ENCODE results near the gene CSHL1. TPM values are rescaled to one million over a fixed set of nuclear protein-coding genes. Genes with fewer than 3 reads are reported as not detected.

CSHL1 gene
- total RNA-seq, 4 donors from 2014 or later = not detected

DNA sequence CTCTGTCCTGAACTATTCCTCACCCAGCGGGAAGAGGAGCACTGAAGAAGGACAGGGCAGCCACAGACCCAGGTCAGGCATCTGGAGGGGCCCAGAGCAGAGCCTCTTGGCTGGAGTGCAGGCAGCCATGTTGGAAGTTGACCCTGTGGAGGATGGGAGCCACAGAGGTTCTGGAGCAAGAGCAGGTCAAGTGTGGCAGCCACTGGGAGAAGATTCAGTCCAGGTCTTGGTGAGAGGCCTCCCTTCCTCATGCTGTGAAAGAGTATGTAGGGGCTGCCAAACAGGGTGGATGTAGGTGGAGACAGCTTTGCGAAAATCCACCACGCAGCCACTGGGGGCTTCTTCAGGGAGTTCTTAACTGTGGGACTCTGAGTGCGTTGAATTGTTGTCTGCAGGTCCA lies 21.7 kb upstream of the CSHL1 start:
- Histone ChIP-seq H3K4me1 (peaks cover 0 to 13% (median 5%) of the 10 kb centered on the region in 4 donors), H3K36me3 (no peaks in the 10 kb centered on the region), H3K9me3 (no peaks in the 10 kb centered on the region), H3K4me3 (peak overlapping the region in 2 of 4 donors; percentile 49 to 63), H3K27me3 (no peaks in the 10 kb centered on the region), H3K27ac (peak overlapping the region in 2 of 4 donors; percentile 66 to 91)
- no peak for DNase-seq
- TF ChIP-seq, protein P1, sequence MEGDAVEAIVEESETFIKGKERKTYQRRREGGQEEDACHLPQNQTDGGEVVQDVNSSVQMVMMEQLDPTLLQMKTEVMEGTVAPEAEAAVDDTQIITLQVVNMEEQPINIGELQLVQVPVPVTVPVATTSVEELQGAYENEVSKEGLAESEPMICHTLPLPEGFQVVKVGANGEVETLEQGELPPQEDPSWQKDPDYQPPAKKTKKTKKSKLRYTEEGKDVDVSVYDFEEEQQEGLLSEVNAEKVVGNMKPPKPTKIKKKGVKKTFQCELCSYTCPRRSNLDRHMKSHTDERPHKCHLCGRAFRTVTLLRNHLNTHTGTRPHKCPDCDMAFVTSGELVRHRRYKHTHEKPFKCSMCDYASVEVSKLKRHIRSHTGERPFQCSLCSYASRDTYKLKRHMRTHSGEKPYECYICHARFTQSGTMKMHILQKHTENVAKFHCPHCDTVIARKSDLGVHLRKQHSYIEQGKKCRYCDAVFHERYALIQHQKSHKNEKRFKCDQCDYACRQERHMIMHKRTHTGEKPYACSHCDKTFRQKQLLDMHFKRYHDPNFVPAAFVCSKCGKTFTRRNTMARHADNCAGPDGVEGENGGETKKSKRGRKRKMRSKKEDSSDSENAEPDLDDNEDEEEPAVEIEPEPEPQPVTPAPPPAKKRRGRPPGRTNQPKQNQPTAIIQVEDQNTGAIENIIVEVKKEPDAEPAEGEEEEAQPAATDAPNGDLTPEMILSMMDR (IDR thresholded peaks at IDR 0.05) = no peak
- no peak for TF ChIP-seq POLR2A (IDR thresholded peaks at IDR 0.05)

DNA sequence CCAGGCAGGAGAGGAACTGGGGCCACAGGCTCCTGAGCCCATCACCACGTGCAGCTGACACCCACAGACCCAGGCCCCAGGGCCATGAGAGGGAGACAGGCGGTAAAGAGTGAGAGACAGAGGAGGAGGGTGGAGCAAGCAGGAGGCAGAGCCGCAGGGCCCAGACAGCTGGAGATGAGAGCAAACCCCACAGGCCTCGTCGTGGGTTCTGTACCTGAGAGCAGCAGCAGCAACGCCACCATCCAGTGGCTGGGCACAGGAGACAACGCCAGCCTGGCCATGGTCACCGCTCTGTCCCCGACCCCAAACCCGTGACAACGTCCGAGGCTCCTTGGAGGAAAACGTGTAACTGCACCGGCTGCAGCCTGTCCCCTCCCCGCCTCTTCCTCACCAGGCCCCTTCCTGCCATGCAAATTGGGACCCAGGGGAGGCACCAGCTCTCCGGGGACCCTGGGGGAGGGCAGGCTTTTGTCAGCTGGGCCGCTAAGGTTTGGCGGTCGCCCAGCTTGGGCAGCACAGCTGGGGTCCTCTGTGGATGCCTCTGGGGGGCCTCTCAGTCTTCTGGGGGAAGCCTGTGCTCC lies 21.0 kb upstream of the CSHL1 start, which contains the start of gene CD79B:
TSS of gene CD79B (minus strand) at position 351 of the 581 bp plus-strand sequence. CDS start at position 281, 70 bp downstream.
- TF ChIP-seq, protein P1 (IDR thresholded peaks at IDR 0.05) = no peak
- peak in 2 of 3 donors; percentile 87 to 90 for DNase-seq
- peak within 1 kb of the TSS; percentile 52 to 91 (median 60) for H3K27ac ChIP-seq

DNA sequence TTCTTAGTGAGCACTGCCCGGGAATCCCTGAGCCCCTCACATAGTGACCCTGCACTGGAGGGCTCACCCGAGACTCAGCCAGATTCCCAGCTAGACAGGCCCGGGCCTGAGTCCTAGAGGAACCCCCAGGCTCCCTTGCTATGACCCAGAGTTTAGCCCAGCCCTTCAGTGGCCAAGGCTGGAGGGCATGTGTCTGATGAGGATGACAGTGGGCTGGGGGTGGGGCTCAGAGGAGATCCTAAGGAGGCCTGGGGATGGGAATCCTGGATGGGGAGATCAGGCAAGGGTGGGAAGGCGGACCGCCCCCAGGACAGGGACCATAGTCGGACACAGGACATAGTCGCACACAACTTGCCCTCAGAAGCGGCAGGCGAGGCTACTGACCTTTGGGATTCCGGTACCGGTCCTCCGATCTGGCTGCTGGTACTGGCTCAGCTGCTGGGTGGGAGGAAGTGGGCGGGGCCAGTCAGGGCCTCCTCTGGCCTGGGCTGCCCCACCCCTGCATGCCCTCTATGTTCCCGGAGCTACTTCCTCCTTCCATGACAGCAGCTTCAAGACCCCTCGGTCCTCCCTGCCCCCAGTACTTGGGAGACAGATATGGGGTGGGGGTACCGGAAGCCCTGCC lies 20.0 kb upstream of the CSHL1 start:
- no peaks in the 10 kb centered on the region for H3K36me3 ChIP-seq
- TF ChIP-seq, protein P1 (IDR thresholded peaks at IDR 0.05) = no peak
- TF ChIP-seq POLR2A (IDR thresholded peaks at IDR 0.05) = no peak
- H3K4me1 ChIP-seq = peaks cover 0 to 13% (median 5%) of the 10 kb centered on the region in 4 donors
- no peaks in the 10 kb centered on the region for H3K27me3 ChIP-seq
- peak; percentile 66 to 93 (median 93) for DNase-seq
- H3K27ac ChIP-seq = peak overlapping the region; percentile 52 to 91 (median 60)
- no peaks in the 10 kb centered on the region for H3K9me3 ChIP-seq
- H3K4me3 ChIP-seq = peak overlapping the region; percentile 32 to 63 (median 42)

More for the DNA sequence above, 21.0 kb upstream of the CSHL1 start, which contains the start of gene CD79B:
- Histone ChIP-seq H3K4me1 (peaks cover 0 to 13% (median 5%) of the 10 kb centered on the region in 4 donors), H3K9me3 (no peaks in the 10 kb centered on the region), H3K36me3 (no peaks in the 10 kb centered on the region), H3K27me3 (no peaks in the 10 kb centered on the region), H3K4me3 (peak within 1 kb of the TSS; percentile 34 to 63 (median 42))

DNA sequence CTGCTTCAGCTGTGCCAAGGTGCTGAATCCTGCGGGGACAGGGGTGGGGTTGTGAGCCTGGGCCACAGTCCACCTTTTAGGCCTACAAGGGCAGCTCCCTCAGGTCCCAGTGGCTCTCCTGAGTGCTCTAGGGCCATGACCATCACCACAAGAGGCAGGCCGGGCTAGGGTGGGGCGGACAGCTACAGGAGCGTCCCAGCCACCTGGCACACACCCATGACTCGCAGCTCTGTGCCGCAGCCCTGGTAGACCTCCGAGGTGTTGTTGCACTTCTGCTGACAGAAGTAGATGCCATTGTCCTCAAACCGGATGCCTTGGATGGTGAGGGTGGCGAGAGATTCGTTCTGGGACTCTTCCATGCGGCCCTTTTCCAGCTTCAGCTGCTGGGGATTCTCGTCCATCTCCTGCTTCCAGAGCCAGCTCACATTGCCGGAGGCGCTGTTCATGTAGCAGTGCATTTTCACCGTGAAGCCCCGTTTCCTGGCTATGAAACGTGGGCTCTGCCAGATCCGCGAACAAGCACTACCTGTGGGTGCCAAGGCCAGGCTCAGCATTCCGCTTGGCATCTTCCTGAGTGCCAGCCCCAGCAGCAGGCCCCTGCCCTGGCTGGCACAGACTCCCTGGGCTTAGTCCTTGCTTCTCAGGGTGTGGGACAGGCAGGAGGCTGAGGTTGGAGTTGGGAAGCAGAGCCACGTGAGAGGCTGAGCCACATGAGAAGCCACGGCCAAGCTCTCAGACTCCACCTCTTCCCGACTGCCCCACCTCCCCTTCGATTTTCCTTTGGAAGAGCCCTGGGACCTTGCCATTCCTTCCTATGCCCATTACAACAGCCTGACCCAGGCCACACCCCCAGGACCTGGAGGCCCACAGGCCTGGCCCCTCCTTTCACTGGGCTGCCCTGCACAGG lies 19.1 kb upstream of the CSHL1 start:
- Histone ChIP-seq H3K27ac (peak overlapping the region in 2 of 4 donors; percentile 25 to 91), H3K9me3 (no peaks in the 10 kb centered on the region), H3K4me3 (peak overlapping the region in 2 of 4 donors; percentile 49 to 63), H3K36me3 (no peaks in the 10 kb centered on the region), H3K4me1 (peaks cover 0 to 13% (median 5%) of the 10 kb centered on the region in 4 donors), H3K27me3 (no peaks in the 10 kb centered on the region)
- TF ChIP-seq, protein P1 (IDR thresholded peaks at IDR 0.05) = no peak
- no peak for TF ChIP-seq POLR2A (IDR thresholded peaks at IDR 0.05)
- no peak for DNase-seq

DNA sequence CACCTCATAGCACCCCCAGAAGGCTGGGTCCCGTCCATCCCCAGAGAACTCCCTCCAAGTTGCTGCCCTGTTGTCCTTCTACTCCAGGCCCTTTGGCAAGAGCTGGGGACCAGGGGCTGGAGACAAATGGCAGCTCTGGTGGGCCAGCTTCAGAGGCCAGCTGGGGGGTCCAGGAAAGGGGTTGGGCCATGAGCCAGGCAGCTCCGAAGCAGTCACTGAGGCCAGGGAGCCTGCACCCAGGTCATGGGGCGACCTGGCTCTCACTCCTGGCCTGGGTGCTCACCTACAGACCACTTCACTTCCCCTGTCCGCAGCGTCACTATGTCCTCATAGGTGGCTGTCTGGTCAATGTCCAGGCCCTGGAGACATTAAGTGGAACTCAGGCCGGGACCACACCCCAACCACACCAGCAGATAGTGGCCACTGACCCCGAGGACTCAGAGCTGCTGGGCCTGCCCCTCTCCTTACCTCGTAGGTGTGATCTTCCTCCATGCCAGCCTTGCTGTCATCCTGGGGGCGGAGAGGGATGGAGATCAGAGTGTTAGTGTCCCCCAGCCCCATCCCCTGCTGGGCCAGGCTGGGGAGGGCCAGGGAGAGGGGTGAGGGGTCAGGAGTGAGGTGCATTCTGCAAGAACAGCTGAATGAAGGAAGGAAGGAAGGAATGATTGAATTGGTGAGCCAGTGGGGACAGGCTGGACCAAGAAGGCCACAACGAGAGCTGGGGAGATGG lies 18.1 kb upstream of the CSHL1 start:
- TF ChIP-seq, protein P1 (IDR thresholded peaks at IDR 0.05) = no peak
- TF ChIP-seq POLR2A (IDR thresholded peaks at IDR 0.05) = no peak
- Histone ChIP-seq H3K27me3 (no peaks in the 10 kb centered on the region), H3K4me3 (peak overlapping the region in 1 of 4 donors; percentile 63), H3K27ac (peak overlapping the region in 1 of 4 donors; percentile 91), H3K36me3 (no peaks in the 10 kb centered on the region), H3K9me3 (no peaks in the 10 kb centered on the region), H3K4me1 (peaks cover 0 to 13% (median 5%) of the 10 kb centered on the region in 4 donors)
- DNase-seq = no peak
